HT1080 (cell line): ENCODE measurements around the gene SIAE. TPM values are rescaled to one million over a fixed set of nuclear protein-coding genes. Genes with fewer than 3 reads are reported as not detected.

Experiments
- DNase-seq: peaks from one replicate; pipeline ENCODE4 v3.0.0-alpha.2; 2015; ENCODE audit warnings: low read depth
- small RNA-seq: library from RNA; depleted of rRNA; stranded (forward); fragments of <200 nt; gene quantifications from one replicate; pipeline ENCODE3, GENCODE V24; 2014
- total RNA-seq: library from RNA; depleted of rRNA; stranded (reverse); fragments of >200 nt; shearing (Covaris generic); gene quantifications from 2 replicates; pipeline ENCODE4 v1.2.3, GENCODE V29; 2014; rRNA removed

SIAE gene
- total RNA-seq, 1 experiment from 2014 or later: 5.5 TPM

DNA sequence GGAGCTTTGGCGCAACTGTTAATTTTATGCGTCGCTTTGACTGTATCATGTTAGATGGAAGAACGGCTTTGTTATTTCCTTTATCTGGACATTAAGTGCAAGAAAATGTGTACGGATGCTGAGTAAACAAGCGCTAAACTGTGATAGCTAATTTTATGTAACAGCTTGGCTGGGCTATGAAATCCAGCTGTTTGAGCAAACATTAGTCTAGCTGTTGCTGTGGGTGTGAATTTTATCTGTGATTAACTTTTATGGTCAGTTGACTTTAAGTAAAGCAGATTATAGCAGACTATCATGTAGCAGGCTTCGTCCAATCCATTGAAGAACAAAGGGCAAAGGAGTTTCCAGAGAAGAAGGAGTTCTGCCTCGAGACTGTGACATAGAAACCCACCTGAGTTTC, 89.8 kb downstream of the SIAE start:
- no peak for DNase-seq

Small RNA genes within 50 kb of the gene (small RNA-seq; reads per million reads assigned to genes)
- gene RNA5SP352: not detected

Other genes starting within 250 kb of the SIAE start
- not detected in 2 replicates for gene OR8B4, start 248.9 kb downstream of the SIAE start, total RNA-seq
- gene OR8B8, start 228.0 kb downstream of the SIAE start, total RNA-seq: not detected in 2 replicates
- not detected in 2 replicates for gene OR8B12, start 130.1 kb downstream of the SIAE start, total RNA-seq
- gene OR8A1, start 103.7 kb downstream of the SIAE start, total RNA-seq: not detected in 2 replicates
- not detected in 2 replicates for gene PANX3, start 62.3 kb downstream of the SIAE start, total RNA-seq
- 42.9 and 52.7 TPM in 2 replicates for gene TBRG1, start 50.9 kb downstream of the SIAE start, total RNA-seq
- 17.4 and 17.7 TPM in 2 replicates for gene SPA17, start 165 bp upstream of the SIAE start, total RNA-seq
- 9.1 and 17.5 TPM in 2 replicates for gene NRGN, start 66.2 kb upstream of the SIAE start, total RNA-seq
- not detected in 2 replicates for gene VSIG2, start 78.5 kb upstream of the SIAE start, total RNA-seq
- 0.43 and 0.66 TPM in 2 replicates for gene ESAM, start 88.6 kb upstream of the SIAE start, total RNA-seq
- gene MSANTD2, start 126.7 kb upstream of the SIAE start, total RNA-seq: 13.7 and 14.5 TPM in 2 replicates
- 20.5 and 24.5 TPM in 2 replicates for gene ROBO3, start 191.7 kb upstream of the SIAE start, total RNA-seq
- gene ROBO4, start 224.1 kb upstream of the SIAE start, total RNA-seq: 21.1 and 25.0 TPM in 2 replicates
- 0.05 TPM in 1 of 2 replicates, not detected in the other for gene HEPN1, start 245.5 kb upstream of the SIAE start, total RNA-seq